ENCODE measurements around the gene DTNBP1. TPM values are rescaled to one million over a fixed set of nuclear protein-coding genes. Genes with fewer than 3 reads are reported as not detected.
A peak's percentile ranks its signal among the peaks of the same experiment; 100 is the strongest.

The DTNBP1 gene
- total RNA-seq, 3 donors from 2014 or later = 14.6 to 22.0 (median 19.5) TPM

DNA sequence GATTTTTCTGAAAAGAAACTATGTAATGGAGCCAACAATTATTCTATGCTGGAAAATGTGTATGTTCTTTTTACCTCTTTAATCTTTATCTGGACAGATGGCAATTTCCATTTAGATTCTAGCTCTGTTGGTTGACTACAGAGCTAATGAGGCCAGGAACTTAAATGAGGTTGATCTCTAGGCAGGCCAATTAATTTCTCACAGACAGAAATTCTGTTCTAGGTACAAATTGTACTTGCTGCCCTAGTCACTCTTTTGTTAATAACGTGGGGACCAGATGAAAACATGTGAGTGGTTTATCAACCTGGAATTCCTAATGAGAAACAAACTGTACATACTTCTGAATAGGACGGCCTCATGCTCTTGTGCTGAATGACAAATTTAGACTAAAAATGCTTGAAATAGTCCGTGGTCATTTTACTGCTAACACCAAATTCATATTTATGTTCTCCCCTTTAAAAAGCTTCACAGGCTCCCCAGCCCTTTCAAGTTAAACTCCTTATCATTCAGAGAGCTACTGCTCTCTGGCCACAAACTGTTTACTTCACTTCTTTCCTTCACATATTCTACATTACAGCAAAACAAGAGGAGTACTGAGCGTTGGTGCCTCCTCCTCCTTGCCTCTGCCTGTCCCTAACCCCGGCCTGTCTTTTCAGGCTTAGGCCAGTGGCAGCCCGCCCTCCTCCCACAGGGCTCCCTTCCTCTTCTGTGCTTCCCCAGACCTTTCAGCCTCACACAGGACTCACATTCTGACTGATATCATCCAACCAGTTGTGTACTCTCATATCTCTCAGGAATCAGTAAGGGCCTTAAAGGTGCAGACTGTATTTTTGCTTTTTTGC lies 41.4 kb downstream of the DTNBP1 start:
- TF ChIP-seq, protein P1, sequence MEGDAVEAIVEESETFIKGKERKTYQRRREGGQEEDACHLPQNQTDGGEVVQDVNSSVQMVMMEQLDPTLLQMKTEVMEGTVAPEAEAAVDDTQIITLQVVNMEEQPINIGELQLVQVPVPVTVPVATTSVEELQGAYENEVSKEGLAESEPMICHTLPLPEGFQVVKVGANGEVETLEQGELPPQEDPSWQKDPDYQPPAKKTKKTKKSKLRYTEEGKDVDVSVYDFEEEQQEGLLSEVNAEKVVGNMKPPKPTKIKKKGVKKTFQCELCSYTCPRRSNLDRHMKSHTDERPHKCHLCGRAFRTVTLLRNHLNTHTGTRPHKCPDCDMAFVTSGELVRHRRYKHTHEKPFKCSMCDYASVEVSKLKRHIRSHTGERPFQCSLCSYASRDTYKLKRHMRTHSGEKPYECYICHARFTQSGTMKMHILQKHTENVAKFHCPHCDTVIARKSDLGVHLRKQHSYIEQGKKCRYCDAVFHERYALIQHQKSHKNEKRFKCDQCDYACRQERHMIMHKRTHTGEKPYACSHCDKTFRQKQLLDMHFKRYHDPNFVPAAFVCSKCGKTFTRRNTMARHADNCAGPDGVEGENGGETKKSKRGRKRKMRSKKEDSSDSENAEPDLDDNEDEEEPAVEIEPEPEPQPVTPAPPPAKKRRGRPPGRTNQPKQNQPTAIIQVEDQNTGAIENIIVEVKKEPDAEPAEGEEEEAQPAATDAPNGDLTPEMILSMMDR (IDR thresholded peaks at IDR 0.05) = no peak
- TF ChIP-seq POLR2A (IDR thresholded peaks at IDR 0.05) = no peak
- no peak for TF ChIP-seq POLR2AphosphoS5 (IDR thresholded peaks at IDR 0.05)
- no peaks in the 10 kb centered on the region for H3K27me3 ChIP-seq
- H3K36me3 ChIP-seq = no peaks in the 10 kb centered on the region
- peak overlapping the region; percentile 18 to 71 for H3K27ac ChIP-seq
- no peak for DNase-seq (ENCODE audit: low spot score in 2 of 2)
- no peaks in the 10 kb centered on the region for H3K9me3 ChIP-seq
- H3K4me3 ChIP-seq = no peak overlapping the region
- intact Hi-C loops (cut with DNase I; ENCODE audit: low total_unique reads) = no loop called here
- H3K4me1 ChIP-seq = peaks cover 0 to 3% of the 10 kb centered on the region in 2 donors

DNA sequence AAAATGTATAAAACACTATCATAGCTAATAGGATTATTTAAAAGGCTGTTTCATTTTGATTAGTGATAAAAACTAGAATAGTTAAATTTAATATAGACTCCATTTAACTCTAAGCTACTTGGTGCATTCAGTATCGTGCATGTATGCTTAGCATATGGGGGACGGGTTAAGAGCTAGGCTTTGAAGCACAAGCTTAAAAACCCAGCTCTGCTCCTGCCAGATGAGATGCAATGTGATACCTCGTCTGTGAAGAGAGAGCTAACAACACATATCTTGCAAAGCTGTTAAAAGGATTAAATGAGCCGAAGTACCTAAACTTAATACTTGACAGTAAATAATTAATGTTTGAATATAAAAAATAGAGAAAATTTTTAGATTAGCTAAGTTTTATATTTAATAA lies 42.2 kb downstream of the DTNBP1 start:
- H3K27me3 ChIP-seq = no peaks in the 10 kb centered on the region
- no peaks in the 10 kb centered on the region for H3K36me3 ChIP-seq
- DNase-seq (ENCODE audit: low spot score in 2 of 2) = no peak
- no peaks in the 10 kb centered on the region for H3K9me3 ChIP-seq
- TF ChIP-seq POLR2A (IDR thresholded peaks at IDR 0.05) = no peak
- no peak for TF ChIP-seq POLR2AphosphoS5 (IDR thresholded peaks at IDR 0.05)
- TF ChIP-seq, protein P1 (IDR thresholded peaks at IDR 0.05) = no peak
- no peak overlapping the region for H3K4me3 ChIP-seq
- intact Hi-C loops (cut with DNase I; ENCODE audit: low total_unique reads) = no loop called here
- H3K27ac ChIP-seq = no peak overlapping the region
- peaks cover 0 to 3% of the 10 kb centered on the region in 2 donors for H3K4me1 ChIP-seq

DNA sequence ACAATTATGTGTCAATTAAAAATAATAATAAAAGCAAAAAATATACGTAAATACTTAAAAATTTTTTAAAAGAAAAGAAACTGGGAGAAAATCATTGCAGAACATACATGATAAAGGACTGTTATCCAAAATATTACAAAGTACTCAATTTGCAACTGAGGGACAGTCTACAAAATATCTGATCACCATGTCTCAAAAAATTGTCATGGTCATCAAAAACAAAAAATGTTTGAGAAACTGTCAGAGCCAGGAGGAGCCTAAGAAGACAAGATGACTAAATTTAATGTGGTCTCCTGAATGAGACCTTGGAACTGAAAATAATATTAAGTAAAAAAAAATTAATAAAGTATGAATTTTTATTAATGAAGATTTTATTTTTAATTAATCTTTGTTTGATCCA lies 43.5 kb downstream of the DTNBP1 start:
- no peaks in the 10 kb centered on the region for H3K36me3 ChIP-seq
- H3K27ac ChIP-seq = no peak overlapping the region
- TF ChIP-seq, protein P1 (IDR thresholded peaks at IDR 0.05) = no peak
- TF ChIP-seq POLR2A (IDR thresholded peaks at IDR 0.05) (no peak), POLR2AphosphoS5 (IDR thresholded peaks at IDR 0.05) (no peak)
- DNase-seq (ENCODE audit: low spot score in 2 of 2) = no peak
- H3K27me3 ChIP-seq = no peaks in the 10 kb centered on the region
- H3K4me3 ChIP-seq = no peak overlapping the region
- intact Hi-C loops (cut with DNase I; ENCODE audit: low total_unique reads) = no loop called here
- no peaks in the 10 kb centered on the region for H3K9me3 ChIP-seq
- H3K4me1 ChIP-seq = peaks cover 0 to 3% of the 10 kb centered on the region in 2 donors

DNA sequence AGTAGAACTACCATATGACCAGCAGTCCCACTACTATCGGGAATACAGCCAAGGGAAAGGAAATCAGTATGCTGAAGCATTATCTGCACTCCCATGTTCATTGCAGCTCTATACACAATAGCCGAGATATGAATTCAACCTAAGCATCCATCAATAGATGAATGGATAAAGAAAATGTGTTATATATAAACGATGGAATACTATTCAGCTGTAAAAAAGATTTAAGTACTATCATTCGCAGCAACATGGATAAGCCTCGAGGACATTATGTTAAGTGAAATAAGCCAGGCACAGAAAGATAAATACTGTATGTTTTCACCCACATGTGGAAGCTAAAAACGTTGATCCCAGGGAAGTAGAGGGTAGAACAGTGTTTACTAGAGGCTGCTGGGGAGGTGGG lies 44.1 kb downstream of the DTNBP1 start:
- TF ChIP-seq POLR2AphosphoS5 (IDR thresholded peaks at IDR 0.05) = no peak
- TF ChIP-seq, protein P1 (IDR thresholded peaks at IDR 0.05) = no peak
- no peaks in the 10 kb centered on the region for H3K9me3 ChIP-seq
- no peak overlapping the region for H3K4me3 ChIP-seq
- H3K27ac ChIP-seq = no peak overlapping the region
- no peak for DNase-seq (ENCODE audit: low spot score in 2 of 2)
- no peaks in the 10 kb centered on the region for H3K36me3 ChIP-seq
- H3K4me1 ChIP-seq = peaks cover 0 to 3% of the 10 kb centered on the region in 2 donors
- intact Hi-C loops (cut with DNase I; ENCODE audit: low total_unique reads) = no loop called here
- H3K27me3 ChIP-seq = no peaks in the 10 kb centered on the region

DNA sequence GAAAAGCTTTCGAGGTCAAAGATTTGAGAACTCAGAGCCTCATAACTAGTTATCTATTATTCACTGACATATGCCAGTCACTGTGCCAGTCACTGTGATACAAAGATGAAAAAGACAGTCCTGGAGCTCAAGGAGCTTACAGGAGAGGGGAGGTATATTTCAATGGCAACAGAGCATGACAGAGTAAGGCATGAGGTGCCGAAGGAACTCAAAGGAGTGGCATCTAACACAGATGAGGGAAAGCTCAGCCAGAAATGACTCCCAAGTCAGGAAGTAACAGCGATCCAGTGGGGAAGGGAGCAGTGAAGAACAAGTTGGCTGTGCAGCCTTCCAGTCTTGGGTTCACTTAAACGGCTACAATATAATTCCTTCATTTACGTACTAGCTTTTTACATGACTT lies 46.6 kb downstream of the DTNBP1 start:
- no peaks in the 10 kb centered on the region for H3K27me3 ChIP-seq
- no peak for TF ChIP-seq POLR2A (IDR thresholded peaks at IDR 0.05)
- TF ChIP-seq, protein P1 (IDR thresholded peaks at IDR 0.05) = no peak
- no peak for TF ChIP-seq POLR2AphosphoS5 (IDR thresholded peaks at IDR 0.05)
- DNase-seq (ENCODE audit: low spot score in 2 of 2) = no peak
- no peak overlapping the region for H3K4me3 ChIP-seq
- no peak overlapping the region for H3K27ac ChIP-seq
- H3K4me1 ChIP-seq = no peaks in the 10 kb centered on the region
- no peaks in the 10 kb centered on the region for H3K9me3 ChIP-seq
- intact Hi-C loops (cut with DNase I; ENCODE audit: low total_unique reads) = no loop called here
- no peaks in the 10 kb centered on the region for H3K36me3 ChIP-seq

Measured in breast epithelium (tissue), 4 donors.